GM04504 (cell line): ENCODE data around the gene RCSD1.
"Not testable (repeated sequence)": the region's sequence is repeated elsewhere in the genome, so short reads cannot be mapped to it uniquely, and the experiment has no call there.

Experiments
- DNase-seq: peaks from one replicate; pipeline ENCODE4 v3.0.0-alpha.2; 2012; ENCODE audit warnings: low read depth

The RCSD1 gene

DNA sequence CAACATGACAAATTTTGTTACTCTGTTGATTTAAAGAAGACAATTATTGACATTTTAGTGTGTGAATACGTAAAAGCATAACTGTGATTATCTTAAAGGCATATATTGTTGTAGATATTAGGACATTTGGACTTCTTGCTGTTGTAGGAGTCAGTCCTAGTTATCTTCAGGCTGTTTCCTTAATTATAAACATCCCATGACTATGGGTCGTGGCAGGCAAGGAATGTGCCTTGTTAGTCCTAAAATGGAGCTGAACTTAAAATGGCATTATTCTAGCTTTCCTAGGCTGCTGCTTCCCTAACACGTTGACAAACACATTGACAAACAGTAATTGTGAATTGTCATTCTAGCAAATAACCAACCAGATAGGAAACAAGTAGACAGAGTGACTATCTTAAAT is 87.3 kb downstream of the RCSD1 start:
- no peak for DNase-seq

DNA sequence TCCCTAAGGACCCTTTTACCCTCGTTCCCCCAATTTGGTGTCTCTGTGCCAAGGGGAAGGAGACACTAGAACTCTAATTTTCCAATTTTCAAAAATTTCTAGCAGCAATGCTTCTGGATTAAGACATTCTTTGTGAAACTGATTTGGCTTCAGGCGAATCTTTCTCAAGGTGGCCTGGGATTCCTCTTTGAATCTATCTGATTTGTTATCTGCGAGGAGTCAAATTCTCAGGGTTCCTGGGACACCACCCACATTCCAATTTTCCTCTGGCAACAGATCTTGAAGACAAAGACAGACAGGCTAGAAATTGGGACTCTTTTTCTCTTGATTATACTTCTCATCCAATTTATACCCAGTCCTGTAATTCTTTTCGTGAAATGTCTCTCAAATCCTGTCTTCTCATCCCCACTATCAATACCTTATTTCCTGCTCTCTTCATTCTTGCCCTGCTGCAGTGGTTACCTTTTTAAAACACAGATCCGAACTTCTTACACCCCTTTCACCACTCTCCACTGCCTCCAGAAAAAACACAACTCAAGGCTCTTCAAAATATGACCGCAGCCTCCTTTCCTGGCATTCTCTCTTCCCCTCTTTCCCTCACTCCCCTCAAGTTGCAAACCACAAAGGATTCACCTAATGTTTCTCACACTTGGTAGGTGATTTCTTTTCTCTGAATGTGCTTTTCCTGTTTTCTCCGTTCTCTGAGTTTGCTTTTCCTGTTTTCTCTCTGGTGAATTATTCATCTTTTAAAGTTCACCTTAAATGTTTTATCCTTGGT is 89.1 kb downstream of the RCSD1 start:
- DNase-seq: no peak

DNA sequence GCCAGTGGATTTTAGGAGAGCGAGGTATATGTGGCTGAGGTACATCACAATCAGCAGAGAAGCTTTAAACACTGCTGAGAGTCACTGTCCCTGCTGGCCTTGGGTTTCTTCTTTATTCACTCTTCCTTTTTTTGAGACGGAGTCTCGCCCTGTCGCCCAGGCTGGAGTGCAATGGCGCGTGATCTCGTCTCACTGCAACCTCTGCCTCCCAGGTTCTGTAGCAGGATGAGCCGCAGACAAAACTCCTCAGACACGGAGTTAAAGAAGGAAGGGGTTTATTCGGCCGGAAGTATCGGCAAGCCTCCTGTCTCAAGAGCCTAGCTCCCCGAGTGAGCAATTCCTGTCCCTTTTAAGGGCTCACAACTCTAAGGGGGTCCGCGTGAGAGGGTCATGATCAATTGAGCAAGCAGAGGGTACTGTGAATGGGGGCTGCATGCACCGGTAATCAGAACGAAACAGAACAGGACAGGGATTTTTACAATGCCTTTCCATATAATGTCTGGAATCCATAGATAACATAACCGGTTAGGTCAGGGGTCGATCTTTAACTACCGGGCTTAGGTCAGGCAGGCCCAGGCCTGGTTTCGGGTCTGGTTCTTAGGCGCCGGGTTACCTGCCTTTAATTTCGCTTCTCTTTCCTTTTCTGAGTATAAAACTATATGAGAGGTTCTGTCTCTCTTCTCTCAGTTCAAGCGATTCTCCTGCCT is 89.8 kb downstream of the RCSD1 start:
- not testable (repeated sequence) for DNase-seq

DNA sequence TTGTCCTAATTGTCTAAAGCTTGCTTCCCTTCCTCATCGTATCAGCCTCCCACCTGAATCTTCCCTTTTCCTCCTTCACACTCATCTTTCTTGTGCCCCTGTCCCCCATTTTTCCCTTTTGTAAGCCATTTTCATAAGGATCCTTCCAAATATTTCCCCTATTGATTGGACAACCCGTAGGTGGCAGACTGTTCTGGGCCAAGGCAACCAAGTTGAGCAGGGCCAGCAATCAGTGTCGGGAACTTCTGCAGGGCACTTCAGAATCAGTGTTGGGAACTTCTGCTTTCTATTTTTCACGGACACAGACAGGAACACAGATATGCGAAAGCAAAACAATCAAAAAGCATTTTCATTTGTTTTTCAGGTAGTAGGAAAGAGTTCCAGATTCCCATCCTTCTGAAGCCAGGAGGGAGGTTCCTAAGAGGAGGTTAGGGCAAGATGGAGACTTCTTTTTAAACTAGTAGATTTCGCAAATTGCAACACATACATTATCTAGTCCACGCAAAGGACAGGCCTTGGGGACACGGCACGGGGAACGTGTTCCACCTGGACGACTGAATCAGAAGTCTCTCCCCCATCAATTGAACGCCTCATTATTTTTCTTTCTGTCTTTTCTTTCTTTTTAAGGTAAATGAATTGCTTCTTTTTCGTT is 91.1 kb downstream of the RCSD1 start:
- peak; percentile 48 for DNase-seq

DNA sequence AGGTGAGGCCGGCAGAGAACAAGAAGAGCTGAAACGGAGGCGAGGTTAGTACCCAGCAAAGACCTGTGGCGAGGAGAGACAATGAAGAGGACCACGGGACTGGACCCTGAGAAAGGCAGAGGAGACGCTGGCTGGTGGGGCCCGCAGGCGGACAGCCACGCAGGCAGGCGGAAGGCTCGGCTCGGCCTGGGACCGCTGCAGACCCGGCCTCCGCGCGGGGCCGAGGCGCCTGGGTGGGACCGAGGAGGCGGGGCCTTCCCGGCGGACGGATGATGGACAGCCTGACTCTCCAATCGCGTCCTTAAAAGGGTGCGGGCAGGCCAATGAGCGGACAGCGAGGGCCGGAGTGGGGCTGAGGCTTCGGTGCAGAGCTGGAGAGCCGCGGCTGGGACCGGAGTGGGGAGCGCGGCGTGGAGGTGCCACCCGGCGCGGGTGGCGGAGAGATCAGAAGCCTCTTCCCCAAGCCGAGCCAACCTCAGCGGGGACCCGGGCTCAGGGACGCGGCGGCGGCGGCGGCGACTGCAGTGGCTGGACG is 91.7 kb downstream of the RCSD1 start, which contains the start of gene MPZL1:
MPZL1 (plus strand) TSS at position 366 of the 535 bp plus-strand sequence. CDS start 170 bp downstream, outside the sequence.
- DNase-seq: peak; percentile 87

DNA sequence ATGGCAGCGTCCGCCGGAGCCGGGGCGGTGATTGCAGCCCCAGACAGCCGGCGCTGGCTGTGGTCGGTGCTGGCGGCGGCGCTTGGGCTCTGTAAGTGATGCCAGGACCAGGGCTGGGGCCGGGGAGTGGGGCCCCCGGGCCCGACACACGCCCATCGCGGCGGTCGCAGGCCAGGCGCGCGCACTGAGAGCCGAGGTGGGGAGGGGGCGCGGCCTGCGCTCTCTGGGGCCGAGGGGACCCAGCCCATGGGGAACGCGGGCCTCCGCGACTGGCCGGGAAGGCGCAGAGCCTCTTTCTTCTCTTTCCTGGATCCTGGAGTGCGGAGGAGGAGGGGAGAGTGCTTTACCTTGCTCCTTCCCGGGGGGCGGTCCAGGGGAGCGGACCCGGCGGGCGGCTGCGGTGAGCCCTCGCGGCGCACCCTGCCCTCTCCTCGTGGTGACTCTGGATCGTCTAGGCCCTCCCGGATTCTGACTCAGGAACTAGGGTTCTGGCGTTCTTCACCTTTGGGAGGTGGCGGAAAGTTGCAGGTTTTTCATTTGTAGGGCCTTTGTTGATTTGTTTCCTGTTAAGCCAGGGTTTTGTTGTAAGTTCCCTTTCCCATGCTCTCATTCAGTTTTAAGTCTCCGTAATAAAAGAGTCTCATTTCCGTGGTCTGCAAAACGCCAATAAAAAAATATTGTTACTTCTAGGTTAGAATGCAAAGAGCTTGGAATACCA is 92.3 kb downstream of the RCSD1 start:
- no peak for DNase-seq

DNA sequence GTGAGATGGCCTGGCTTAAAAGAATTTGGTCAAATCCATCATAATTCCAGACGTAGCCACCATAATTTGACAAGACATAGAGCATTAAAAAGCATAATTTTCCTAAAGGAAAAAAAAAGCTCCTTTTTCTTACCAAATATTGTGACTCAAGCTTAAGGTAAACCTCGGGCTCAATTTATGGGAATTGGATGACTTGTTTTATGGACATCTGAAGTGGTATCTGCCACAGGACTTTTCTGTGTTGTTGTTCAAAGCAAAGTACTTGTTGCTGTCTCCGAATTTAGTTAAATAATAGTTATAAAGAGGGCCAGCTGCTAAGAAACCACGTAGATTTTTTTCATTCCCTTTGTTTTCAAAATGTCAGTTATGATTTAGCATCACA is 92.8 kb downstream of the RCSD1 start:
- DNase-seq: no peak

DNA sequence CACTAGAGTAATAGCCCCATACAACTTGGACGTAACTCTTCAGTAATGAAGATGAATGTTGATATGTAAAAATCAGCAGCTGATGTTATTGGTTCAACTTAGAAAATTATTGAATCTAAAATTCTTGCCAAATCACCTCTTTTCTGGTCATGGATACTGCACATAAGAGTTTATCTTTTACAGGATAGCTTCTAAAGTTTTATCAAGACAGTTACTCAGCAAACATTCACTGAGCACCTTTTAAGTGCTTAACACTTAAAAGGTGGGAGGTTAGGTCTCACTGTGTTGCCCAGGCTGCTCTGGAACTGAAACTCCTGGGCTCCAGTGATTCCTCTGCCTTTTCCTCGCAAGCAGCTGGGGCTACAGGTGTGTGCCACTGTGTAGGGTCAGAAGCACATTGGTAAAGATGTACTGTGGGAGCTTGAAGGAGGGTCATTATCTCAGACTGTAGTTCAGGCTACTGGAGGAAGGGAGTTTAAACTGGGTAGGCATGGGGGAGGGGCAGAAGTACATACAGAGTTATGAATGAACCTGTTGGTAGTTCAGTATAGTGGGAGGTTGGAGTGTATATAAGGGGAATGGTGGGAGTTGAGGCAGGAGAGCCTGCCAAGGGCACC is 93.8 kb downstream of the RCSD1 start:
- no peak for DNase-seq

DNA sequence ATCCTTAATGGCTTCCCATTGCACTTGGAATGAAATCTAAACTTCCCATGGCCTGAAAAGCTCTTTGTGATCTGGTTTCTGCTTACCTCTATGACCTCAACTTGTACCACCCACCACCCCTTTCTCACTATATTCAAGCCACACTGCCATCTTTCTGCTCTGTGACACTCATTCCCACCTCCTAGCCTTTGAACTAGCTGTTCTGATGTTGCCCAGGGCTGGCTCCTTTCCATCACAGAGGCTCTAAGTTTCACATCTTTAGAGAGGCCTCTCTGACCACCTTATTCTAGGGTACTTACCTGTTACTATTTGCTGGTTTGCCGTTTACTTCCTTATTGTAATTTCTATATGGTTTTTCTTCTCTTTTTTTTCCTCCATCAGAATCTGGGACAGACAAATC is 96.0 kb downstream of the RCSD1 start:
- DNase-seq: no peak

DNA sequence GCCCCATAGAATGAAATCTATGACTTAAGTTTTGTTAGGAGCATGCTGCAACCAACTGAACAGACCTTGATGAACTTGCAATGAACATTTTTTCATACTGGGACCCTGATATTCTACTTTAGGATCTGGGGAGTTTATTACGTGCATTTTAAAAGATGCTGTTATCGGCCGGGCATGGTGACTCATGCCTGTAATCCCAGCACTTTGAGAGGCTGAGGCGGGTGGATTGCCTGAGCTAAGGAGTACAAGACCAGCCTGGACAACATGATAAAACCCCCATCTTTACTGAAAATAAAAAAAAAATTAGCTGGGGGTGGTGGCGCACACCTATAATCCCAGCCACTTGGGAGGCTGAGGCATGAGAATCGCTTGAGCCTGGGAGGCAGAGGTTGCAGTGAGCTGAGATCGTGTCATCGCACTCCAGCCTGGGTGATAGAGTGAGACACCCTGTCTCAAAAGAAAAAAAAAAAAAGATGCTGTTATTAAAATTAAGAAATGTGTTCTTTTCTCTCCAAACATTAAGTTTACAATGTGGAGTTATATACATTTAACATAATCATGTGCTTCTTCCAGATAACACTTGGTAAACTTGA is 98.9 kb downstream of the RCSD1 start:
- DNase-seq: no peak

DNA sequence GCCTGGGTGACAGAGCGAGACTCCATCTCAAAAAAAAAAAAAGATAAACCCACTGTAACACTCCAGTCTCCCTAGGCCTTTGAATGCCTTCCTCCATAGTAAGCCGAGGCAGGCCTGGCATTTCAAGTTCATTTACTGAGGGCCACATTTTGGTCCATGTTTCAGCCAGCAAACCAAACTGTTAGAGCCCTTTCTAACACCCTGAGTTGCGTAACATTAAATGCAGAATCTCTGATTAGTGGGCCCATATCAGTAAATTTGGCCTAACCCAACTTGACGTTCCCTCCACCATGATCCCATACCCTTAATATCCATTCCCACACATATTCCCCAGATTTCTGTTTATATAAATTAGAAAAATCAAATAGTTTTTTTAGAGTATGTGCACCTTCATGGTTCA is 104.2 kb downstream of the RCSD1 start:
- DNase-seq: no peak

DNA sequence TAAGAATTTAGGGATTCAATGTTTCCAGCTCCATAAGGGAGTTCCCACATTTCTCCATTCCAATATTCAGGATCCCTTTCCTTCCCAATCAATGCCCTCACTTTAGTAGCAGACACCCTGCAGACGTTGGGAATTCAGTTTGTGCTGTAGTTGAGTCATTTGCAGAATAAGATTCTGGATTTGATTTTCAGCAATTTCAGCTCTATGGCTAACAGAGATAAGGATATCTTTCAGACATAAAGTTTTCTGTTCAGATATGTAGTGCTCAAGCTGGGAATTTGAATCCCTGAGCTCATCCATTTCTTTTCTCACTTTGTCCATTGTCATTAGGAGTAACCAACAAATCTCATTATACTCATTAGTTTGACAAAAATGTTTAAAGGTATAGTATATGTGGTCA is 104.8 kb downstream of the RCSD1 start:
- no peak for DNase-seq

DNA sequence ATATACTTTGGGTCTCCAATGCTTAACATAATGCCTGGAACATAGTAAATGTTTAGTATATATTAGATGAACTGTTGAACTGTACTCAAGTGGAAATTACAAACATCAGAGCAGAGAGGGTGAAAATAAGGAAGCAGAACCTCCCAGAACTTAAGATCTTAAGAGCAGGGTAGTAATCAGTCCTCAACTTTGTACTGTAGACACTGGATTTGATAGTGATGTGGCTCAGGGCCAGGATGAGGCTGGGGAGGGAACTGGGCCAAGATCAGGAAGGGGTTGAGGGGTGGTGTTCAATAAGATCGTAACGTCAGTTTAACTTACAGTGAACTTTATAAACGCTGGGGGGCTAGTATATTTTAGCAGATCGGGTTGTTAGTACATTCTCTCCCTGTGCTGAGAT is 107.1 kb downstream of the RCSD1 start:
- no peak for DNase-seq

DNA sequence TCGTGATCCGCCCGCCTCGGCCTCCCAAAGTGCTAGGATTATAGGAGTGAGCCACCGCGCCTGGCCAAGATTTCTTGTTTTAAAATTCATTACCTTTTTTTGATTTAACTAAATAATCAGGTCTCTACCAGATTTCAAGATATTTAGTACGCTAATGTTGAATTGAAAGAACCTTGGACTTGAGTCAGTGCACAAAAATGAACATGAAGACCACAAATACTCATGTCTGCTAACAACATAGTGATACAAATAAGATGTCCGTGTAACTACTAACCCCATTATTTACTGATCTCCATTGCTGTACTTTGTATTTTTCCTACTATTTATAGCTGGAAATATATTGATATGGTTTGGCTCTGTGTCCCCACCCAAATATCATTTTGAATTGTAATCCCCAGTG is 108.1 kb downstream of the RCSD1 start:
- no peak for DNase-seq

DNA sequence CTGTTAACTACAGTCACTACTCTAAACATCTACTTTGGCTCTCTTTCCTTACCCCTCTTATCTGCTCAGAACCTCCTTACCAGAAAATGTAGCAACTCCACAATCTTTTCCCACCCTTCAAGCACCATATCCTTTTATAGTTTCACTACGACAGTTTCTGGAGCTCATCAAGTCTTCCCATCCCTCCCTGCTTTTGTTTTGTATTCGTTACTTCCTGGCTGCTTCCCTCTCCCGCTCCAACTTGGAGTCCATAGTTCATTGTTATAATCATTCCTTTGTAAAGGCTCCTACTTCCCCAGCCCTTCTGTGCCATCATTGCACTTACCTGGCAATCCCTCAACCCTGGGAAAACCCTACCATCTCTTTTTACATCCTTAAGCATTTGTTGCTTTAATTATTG is 109.7 kb downstream of the RCSD1 start:
- no peak for DNase-seq

DNA sequence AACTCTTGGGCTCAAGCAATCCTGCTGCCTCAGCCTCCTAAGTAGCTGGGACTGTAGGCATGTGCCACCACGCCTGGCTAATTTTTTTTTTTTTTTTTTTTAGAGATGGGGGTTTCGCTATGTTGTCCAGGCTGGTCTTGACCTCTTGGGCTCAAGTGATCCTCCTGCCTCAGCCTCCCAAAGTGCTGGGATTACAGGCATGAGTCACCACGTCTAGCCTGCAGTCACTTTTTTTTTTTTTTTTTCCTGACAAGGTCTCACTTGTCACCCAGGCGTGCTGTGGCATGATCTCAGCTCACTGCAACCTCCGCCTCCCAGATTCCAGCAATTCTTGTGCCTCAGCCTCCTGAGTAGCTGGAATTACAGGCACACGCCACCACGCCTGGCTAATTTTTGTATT is 111.1 kb downstream of the RCSD1 start:
- DNase-seq: not testable (repeated sequence)

DNA sequence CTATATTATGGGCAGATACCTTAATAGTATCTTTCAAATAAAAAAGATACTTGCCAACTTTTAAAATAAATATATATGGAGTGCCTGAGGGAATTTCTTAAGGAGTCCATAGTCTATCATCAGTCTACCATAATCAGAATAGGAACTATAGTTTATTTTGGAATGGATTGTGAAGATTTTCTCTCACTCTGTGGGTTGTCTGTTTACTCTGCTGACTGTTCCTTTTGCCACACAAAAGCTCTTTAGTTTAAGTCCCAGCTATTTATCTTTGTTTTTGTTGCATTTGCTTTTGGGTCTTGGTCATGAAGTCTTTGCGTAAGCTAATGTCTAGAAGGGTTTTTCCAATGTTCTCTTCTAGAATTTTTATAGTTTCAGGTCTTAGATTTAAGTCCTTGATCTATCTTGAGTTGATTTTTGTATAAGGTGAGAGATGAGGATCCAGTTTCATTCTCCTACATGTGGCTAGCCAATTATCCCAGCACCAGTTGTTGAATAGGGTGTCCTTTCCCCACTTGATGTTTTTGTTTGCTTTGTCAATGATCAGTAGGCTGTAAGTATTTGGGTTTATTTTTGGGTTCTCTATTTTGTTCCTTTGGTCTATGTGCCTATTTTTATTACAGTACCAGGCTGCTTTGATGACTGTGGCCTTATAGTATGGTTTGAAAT is 112.5 kb downstream of the RCSD1 start:
- DNase-seq: not testable (repeated sequence)

DNA sequence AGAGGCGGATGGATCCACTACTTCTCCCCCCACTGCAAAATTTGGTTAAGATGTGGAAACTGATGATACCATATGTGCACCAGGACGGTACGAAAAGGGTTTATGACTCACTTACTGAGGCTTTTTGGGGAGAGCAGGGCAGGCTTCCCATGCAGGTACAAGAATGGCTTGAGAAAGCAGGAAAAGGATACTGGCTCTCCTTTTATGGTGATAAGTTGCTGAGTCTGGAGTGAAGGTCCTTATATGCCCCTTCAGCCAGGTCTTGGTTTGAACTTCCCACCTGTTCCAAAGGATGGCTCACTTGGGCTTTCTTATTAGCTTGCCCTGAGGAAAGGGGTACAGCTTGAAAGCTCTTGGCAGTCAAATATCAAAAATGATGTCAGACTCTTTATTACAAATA is 114.9 kb downstream of the RCSD1 start:
- no peak for DNase-seq

DNA sequence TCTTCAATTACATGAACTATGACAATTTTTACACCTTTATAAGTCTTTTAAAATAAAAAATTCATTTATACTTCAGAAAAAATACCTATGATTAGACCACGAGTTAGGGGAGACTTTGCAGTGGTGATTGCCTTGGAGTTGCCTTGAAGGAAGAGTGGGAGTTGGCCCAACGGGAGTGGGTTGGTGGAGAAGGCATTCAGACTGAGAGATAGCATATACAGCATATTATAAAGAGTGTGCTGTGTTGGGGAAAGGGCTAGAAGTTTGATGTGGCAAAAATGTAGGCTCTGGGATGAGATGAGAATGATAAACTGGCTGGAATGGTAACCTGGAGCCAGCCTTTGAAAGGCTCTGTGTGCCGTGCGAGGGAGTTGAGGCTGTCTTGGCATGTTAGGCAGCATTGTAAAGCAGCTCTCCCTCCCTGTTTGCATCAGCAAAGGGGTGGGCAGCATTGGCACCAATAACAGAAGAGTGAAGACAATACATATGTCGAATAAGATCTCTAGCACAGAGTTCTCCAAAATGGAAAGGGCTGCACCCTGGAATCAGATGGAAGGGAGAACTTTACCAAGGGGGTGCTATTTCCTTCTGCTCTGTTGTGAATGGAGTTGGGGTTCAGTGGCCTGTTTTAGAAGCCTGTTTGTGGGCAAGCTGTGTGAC is 116.1 kb downstream of the RCSD1 start:
- DNase-seq: no peak

DNA sequence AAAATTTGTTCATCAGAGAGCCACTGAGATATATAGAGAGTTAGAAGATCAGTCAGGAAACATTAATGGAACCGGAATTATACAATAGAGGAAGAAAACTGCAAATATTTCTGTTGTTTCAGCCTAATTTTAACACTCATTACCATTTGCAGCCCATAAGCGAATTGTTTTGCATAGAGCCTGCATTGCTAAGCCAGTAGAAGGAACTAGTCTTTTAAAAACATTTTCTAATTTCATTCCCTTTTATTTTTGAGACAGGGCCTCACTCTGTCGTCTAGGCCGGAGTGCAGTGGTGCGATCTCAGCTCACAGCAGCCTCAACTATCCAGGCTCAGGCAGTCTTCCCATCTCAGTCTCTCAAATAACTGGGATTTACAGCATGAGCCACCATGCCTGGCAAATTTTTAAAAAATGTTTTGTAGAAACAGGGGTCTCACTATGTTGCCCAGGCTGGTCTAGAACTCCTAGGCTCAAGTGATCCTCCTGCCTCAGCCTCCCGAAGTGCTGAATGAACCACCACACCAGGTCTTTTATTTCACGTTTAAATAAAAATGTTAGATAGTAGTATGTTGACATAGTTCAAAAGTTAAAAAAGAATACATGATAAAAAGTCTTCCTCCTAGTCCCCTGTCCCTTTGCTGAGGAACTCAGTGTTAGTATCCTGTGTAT is 117.1 kb downstream of the RCSD1 start:
- no peak for DNase-seq
